LNCAP (cell line): ENCODE measurements around the gene PRDX1.
A peak's percentile ranks its signal among the peaks of the same experiment; 100 is the strongest.

ENCODE experiments used
- CTCF ChIP-seq: fragments of 450-650 bp; IDR thresholded peaks from 2 replicates; pipeline ENCODE4 v1.5.1; 2017; ENCODE audit warnings: mild to moderate bottlenecking

PRDX1 gene

GRCh38 chr1:45521413-45522323 lies at the start of gene PRDX1:
TSS of gene PRDX1 (minus strand) at chr1:45521884. CDS start at chr1:45519043, 2,841 bp downstream.
- no peak for TF ChIP-seq CTCF

GRCh38 chr1:45570631-45571030 lies 48.9 kb upstream of the PRDX1 start:
- no peak for TF ChIP-seq CTCF

GRCh38 chr1:45569962-45570581 lies 48.4 kb upstream of the PRDX1 start:
- peak; percentile 97 for TF ChIP-seq CTCF

- TF ChIP-seq CTCF, result no peak
Measured at GRCh38 chr1:45569571-45569961, 47.9 kb upstream of the PRDX1 start.

- TF ChIP-seq CTCF, result no peak
Measured at GRCh38 chr1:45568421-45568820, 46.7 kb upstream of the PRDX1 start.

GRCh38 chr1:45567911-45568310 lies 46.2 kb upstream of the PRDX1 start:
- TF ChIP-seq CTCF, result no peak

GRCh38 chr1:45566722-45567121 lies 45.0 kb upstream of the PRDX1 start:
- TF ChIP-seq CTCF, result no peak
